Esophagus squamous epithelium (tissue), 5 donors: ENCODE results near the gene SDF4. TPM values are rescaled to one million over a fixed set of nuclear protein-coding genes. Genes with fewer than 3 reads are reported as not detected.

Experiments
- DNase-seq: peaks from one replicate; lab custom pipeline; 2025; lab: John Stamatoyannopoulos, UW
- H3K27ac ChIP-seq, 4 donors: fragments of 200-600 bp; sonication (generic); one replicate each; pipeline ENCODE4 v1.5.1; 2016 to 2019; ENCODE audit warnings: mild to moderate bottlenecking in 1 of 4
- H3K27me3 ChIP-seq, 4 donors: fragments of 200-600 bp; sonication (generic); 1 replicate in 3 of 4; 2 replicates in 1 of 4; pipeline versions ENCODE4 v1.5.1 to v1.6.0; 2017 to 2021; ENCODE audit warnings: antibody characterized with exemption in 1 of 4
- H3K36me3 ChIP-seq, 3 donors: fragments of 200-600 bp; sonication (generic); one replicate each; pipeline ENCODE4 v1.5.1; 2016 to 2019
- H3K4me1 ChIP-seq, 3 donors: fragments of 200-600 bp; sonication (generic); one replicate each; pipeline ENCODE4 v1.5.1; 2017 to 2019
- H3K4me3 ChIP-seq, 4 donors: fragments of 200-600 bp; sonication (generic); 1 replicate in 3 of 4; 2 replicates in 1 of 4; pipeline ENCODE4 v1.5.1; 2016 to 2019; ENCODE audit warnings: mild to moderate bottlenecking in 2 of 4, moderate library complexity in 1 of 4
- H3K9me3 ChIP-seq, 3 donors: fragments of 200-600 bp; sonication (generic); one replicate each; pipeline ENCODE4 v1.5.1; 2016 to 2019
- POLR2A ChIP-seq, 4 donors: fragments of 450-650 bp; IDR thresholded peaks; one replicate each; pipeline ENCODE4 v1.6.1; 2017; ENCODE audit warnings: antibody characterized with exemption in 4 of 4, mild to moderate bottlenecking in 4 of 4, moderate library complexity in 3 of 4
- WGBS, 2 donors: methylation state at CpG; one replicate each; pipeline ENCODE4 v1.1.5; 2018; 5-methylcytosine and 5-hydroxymethylcytosine counted together
- intact Hi-C: fragments of 100-400 bp; cut with DNase I; formaldehyde crosslinking; loops from one replicate; pipeline ENCODE4 v1.15.0; 2022
- total RNA-seq, 4 donors: library from RNA; depleted of rRNA; stranded (reverse); fragments of >200 nt; gene quantifications; one replicate each; pipeline ENCODE4 v1.1.0, GENCODE V29; 2016
- TF ChIP-seq, protein P1 (sequence below), 6 experiments: fragments of 450-650 bp in 4 of 6; fragments of 200-600 bp in 2 of 6; sonication (generic) in 2 of 6; IDR thresholded peaks; one replicate each; pipeline ENCODE4 v1.5.1; 2016 to 2019; ENCODE audit warnings: antibody characterized with exemption in 6 of 6, mild to moderate bottlenecking in 4 of 6, moderate library complexity in 4 of 6
- donor health status: DM: yes; HTN: yes; CAD: no.

SDF4 gene
- total RNA-seq, 4 donors from 2014 or later, result 65.0 to 75.4 (median 67.6) TPM

DNA sequence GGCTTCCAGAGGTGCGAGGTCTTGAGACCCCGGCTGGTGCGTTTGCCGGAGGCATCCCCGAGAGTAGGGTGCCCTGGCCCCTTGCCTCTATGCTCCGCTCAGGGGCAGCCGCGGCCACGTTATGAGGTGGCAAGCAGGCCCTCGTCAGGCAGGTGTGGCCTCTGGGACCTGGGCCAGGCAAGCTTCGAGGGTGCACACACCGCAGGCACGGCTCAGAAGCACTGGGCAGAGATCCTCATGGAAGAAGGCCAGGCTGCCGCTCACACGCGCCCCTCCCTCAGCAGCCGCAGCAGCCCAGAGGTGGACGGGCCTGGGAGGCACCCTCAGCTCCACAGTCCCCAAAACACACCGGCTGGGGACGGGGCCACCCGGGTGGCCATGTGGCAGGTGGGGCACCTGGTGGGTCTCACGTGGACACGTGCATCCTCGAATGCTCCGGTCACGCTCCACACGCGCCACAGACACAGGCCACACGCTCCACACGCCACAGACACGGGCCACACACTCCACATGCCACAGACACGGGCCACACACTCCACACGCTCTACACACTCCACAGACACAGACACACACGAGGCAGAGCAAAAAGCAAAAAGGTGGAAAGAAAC is 6.5 kb downstream of the SDF4 start:
- Histone ChIP-seq H3K4me1 (peaks cover 9 to 48% (median 13%) of the 10 kb centered on the region in 3 donors), H3K9me3 (no peaks in the 10 kb centered on the region), H3K27ac (no peak overlapping the region), H3K4me3 (no peak overlapping the region), H3K36me3 (peaks cover 38 to 92% (median 48%) of the 10 kb centered on the region in 3 donors), H3K27me3 (no peaks in the 10 kb centered on the region)
- intact Hi-C loops, result no loop called here
- TF ChIP-seq, protein P1, sequence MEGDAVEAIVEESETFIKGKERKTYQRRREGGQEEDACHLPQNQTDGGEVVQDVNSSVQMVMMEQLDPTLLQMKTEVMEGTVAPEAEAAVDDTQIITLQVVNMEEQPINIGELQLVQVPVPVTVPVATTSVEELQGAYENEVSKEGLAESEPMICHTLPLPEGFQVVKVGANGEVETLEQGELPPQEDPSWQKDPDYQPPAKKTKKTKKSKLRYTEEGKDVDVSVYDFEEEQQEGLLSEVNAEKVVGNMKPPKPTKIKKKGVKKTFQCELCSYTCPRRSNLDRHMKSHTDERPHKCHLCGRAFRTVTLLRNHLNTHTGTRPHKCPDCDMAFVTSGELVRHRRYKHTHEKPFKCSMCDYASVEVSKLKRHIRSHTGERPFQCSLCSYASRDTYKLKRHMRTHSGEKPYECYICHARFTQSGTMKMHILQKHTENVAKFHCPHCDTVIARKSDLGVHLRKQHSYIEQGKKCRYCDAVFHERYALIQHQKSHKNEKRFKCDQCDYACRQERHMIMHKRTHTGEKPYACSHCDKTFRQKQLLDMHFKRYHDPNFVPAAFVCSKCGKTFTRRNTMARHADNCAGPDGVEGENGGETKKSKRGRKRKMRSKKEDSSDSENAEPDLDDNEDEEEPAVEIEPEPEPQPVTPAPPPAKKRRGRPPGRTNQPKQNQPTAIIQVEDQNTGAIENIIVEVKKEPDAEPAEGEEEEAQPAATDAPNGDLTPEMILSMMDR (IDR thresholded peaks at IDR 0.05), result no peak
- no peak for TF ChIP-seq POLR2A (IDR thresholded peaks at IDR 0.05)
- WGBS, 2 donors, result 60 to 78% methylated on average over 2 to 14 of the region's 34 CpGs
- no peak for DNase-seq

- no peak for DNase-seq
- Histone ChIP-seq H3K36me3 (peaks cover 38 to 100% (median 48%) of the 10 kb centered on the region in 3 donors), H3K27ac (no peak overlapping the region), H3K9me3 (no peaks in the 10 kb centered on the region), H3K27me3 (no peaks in the 10 kb centered on the region), H3K4me3 (no peak overlapping the region), H3K4me1 (peaks cover 0 to 33% (median 0%) of the 10 kb centered on the region in 3 donors)
- intact Hi-C loops, result no loop called here
- TF ChIP-seq, protein P1 (IDR thresholded peaks at IDR 0.05), result no peak
- TF ChIP-seq POLR2A (IDR thresholded peaks at IDR 0.05), result no peak
- 93 to 100% methylated on average over 1 to 12 of the region's 21 CpGs for WGBS, 2 donors
Measured at GRCh38 chr1:1223891-1224290, 7.9 kb downstream of the SDF4 start.

- peaks cover 39 to 100% (median 43%) of the 10 kb centered on the region in 3 donors for H3K36me3 ChIP-seq
- no peak overlapping the region for H3K4me3 ChIP-seq
- H3K27me3 ChIP-seq, result no peaks in the 10 kb centered on the region
- intact Hi-C loops, result no loop called here
- DNase-seq, result no peak
- H3K9me3 ChIP-seq, result no peaks in the 10 kb centered on the region
- 80 to 92% methylated on average over 1 to 5 of the region's 15 CpGs for WGBS, 2 donors
- peaks cover 0 to 31% (median 0%) of the 10 kb centered on the region in 3 donors for H3K4me1 ChIP-seq
- TF ChIP-seq, protein P1 (IDR thresholded peaks at IDR 0.05), result no peak
- TF ChIP-seq POLR2A (IDR thresholded peaks at IDR 0.05), result no peak
- H3K27ac ChIP-seq, result no peak overlapping the region
Measured at GRCh38 chr1:1223321-1223720, 8.5 kb downstream of the SDF4 start.

DNA sequence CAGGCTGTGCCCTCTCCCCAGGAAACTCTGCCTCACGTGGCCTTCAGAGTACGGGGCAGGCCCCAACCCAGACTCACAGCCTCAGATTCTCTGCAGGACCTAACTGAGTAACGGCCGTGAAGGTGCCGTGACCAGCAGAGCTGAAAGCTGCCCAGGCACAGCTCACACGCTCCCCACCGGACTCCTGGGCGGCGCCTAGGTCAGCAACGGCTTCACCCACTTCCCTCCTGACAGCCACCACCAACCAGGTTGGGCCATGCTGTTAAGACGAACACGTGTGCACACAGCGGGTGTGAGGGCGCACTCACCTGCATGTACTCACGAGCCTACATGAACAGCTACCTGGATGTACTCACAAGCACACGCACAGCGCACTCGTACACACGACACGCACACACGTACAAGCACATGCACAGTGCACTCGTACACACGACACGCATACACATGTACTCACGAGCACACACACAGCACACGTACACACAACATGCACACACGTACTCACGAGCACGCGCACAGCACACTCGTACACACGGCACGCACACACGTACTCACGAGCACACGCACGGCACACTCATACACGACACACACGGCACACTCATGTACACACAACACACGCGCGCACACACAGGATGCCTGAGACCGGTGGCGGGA is 9.1 kb downstream of the SDF4 start:
- intact Hi-C loops, result no loop called here
- peaks cover 38 to 100% (median 38%) of the 10 kb centered on the region in 3 donors for H3K36me3 ChIP-seq
- no peaks in the 10 kb centered on the region for H3K9me3 ChIP-seq
- WGBS, 2 donors, result 95 to 96% methylated on average over 22 to 40 of the region's 44 CpGs
- peaks cover 0 to 31% (median 1%) of the 10 kb centered on the region in 3 donors for H3K4me1 ChIP-seq
- TF ChIP-seq, protein P1 (IDR thresholded peaks at IDR 0.05), result no peak
- no peak for TF ChIP-seq POLR2A (IDR thresholded peaks at IDR 0.05)
- H3K27me3 ChIP-seq, result no peaks in the 10 kb centered on the region
- no peak for DNase-seq
- no peak overlapping the region for H3K4me3 ChIP-seq
- H3K27ac ChIP-seq, result no peak overlapping the region

DNA sequence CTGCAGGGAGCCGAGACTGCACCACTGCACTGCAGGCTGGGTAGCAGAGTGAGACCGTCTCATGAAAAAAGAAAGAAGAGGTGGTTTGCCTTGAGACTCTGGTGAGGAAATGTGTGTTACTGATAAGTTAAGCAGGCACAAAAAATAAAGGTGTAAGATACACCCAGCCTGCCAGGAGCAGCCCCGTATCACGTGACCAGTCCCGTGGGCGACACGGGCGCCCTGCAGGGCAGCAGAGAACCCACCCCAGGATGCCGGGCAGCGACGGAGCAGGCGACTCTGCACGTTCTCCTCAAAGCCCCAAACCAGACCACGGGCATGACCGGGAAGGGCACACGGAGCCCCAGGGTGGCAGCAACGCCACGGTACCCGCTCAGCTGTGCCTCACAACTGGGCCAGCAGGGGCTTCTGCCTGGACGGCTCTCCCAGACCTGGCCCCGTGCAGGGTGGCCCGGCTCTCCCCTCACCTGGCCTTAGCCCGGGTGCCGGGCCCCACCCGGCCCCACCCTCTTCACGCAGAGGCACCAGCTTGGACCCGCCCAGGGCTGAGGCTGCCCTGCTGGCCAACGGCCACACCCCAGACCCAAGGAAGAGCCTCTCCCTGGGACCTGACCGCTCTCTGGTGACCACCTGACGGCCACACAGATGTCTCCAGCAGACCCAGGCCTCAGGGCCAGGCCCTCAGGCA is 9.8 kb downstream of the SDF4 start:
- H3K27ac ChIP-seq, result no peak overlapping the region
- no peaks in the 10 kb centered on the region for H3K27me3 ChIP-seq
- H3K4me1 ChIP-seq, result peaks cover 0 to 35% (median 4%) of the 10 kb centered on the region in 3 donors
- H3K9me3 ChIP-seq, result no peaks in the 10 kb centered on the region
- H3K4me3 ChIP-seq, result no peak overlapping the region
- TF ChIP-seq POLR2A (IDR thresholded peaks at IDR 0.05), result no peak
- TF ChIP-seq, protein P1 (IDR thresholded peaks at IDR 0.05), result no peak
- intact Hi-C loops, result no loop called here
- WGBS, 2 donors, result 90% methylated on average over 9 of the region's 30 CpGs
- DNase-seq, result no peak
- H3K36me3 ChIP-seq, result peaks cover 33 to 100% (median 38%) of the 10 kb centered on the region in 3 donors
